ENCODE measurements around the gene ERMARD.

Gene ERMARD

GRCh38 chr6:169751242-169752073 is at the start of gene ERMARD, which contains the start of gene DYNLT2:
ERMARD (plus strand) TSS chr6:169751622; CDS start chr6:169751658, 36 bp downstream.
DYNLT2 (minus strand) TSS chr6:169751572; CDS start chr6:169751458, 114 bp downstream.
- DNase-seq (ENCODE audit: low spot score): peak; percentile 96

- peak; percentile 97 for DNase-seq (ENCODE audit: low spot score)
Observed at GRCh38 chr6:169701954-169702839, 49.2 kb upstream of the ERMARD start, which contains the start of the genes C6orf120 and WDR27. C6orf120 (plus strand) TSS chr6:169702126; CDS start chr6:169702460, 334 bp downstream. WDR27 (minus strand) TSS chr6:169702029; CDS start chr6:169689005, 13,024 bp downstream.

- no peak for DNase-seq (ENCODE audit: low spot score)
Observed at GRCh38 chr6:169702840-169703246, 48.6 kb upstream of the ERMARD start.

- DNase-seq (ENCODE audit: low spot score): no peak
Observed at GRCh38 chr6:169707772-169708171, 43.6 kb upstream of the ERMARD start.

GRCh38 chr6:169709293-169709692 is 42.1 kb upstream of the ERMARD start:
- no peak for DNase-seq (ENCODE audit: low spot score)

GRCh38 chr6:169710009-169710408 is 41.4 kb upstream of the ERMARD start:
- DNase-seq (ENCODE audit: low spot score): no peak

- DNase-seq (ENCODE audit: low spot score): peak; percentile 20
Observed at GRCh38 chr6:169714178-169714577, 37.2 kb upstream of the ERMARD start.

GRCh38 chr6:169714595-169714994 is 36.8 kb upstream of the ERMARD start:
- DNase-seq (ENCODE audit: low spot score): no peak

- DNase-seq (ENCODE audit: low spot score): peak; percentile 24
Observed at GRCh38 chr6:169719117-169719516, 32.3 kb upstream of the ERMARD start.

GRCh38 chr6:169720207-169720855 is 31.1 kb upstream of the ERMARD start:
- no peak for DNase-seq (ENCODE audit: low spot score)

GRCh38 chr6:169722362-169723199 is 28.8 kb upstream of the ERMARD start:
- DNase-seq (ENCODE audit: low spot score): peak; percentile 89

GRCh38 chr6:169723200-169723909 is 28.1 kb upstream of the ERMARD start:
- peak; percentile 59 for DNase-seq (ENCODE audit: low spot score)

- peak; percentile 41 for DNase-seq (ENCODE audit: low spot score)
Observed at GRCh38 chr6:169723991-169724493, 27.4 kb upstream of the ERMARD start.

GRCh38 chr6:169724494-169725124 is 26.8 kb upstream of the ERMARD start, which contains the start of gene PHF10:
PHF10 (minus strand) TSS chr6:169724500; CDS start chr6:169723931, 569 bp downstream.
- no peak for DNase-seq (ENCODE audit: low spot score)

GRCh38 chr6:169725125-169726048 is 26.0 kb upstream of the ERMARD start:
- DNase-seq (ENCODE audit: low spot score): peak; percentile 67

GRCh38 chr6:169726049-169726400 is 25.4 kb upstream of the ERMARD start:
- no peak for DNase-seq (ENCODE audit: low spot score)

- DNase-seq (ENCODE audit: low spot score): no peak
Observed at GRCh38 chr6:169726963-169727362, 24.5 kb upstream of the ERMARD start.

GRCh38 chr6:169729961-169730360 is 21.5 kb upstream of the ERMARD start:
- no peak for DNase-seq (ENCODE audit: low spot score)

All from kidney tubule cell (primary cell).